GM23338 (cell line): Measurements from ENCODE around the gene DSEL. TPM values are rescaled to one million over a fixed set of nuclear protein-coding genes. Genes with fewer than 3 reads are reported as not detected.

Experiments
- ATAC-seq: fragments of 200-7000 bp; cut with Tn5 transposase; 3 replicates; pipeline ENCODE4 v1.9.1; 2020
- DNase-seq: peaks from one replicate; pipeline ENCODE4 v3.0.0-alpha.2; 2015; ENCODE audit warnings: low spot score
- H2AFZ ChIP-seq: fragments of 200-600 bp; sonication (generic); 2 replicates; pipeline ENCODE4 v1.8.0; 2016; ENCODE audit warnings: antibody characterized with exemption, mild to moderate bottlenecking, moderate library complexity
- H3F3A ChIP-seq: fragments of 200-600 bp; sonication (generic); replicated peaks from 2 replicates; pipeline ENCODE4 v1.8.0; 2017; ENCODE audit warnings: antibody characterized with exemption, mixed run types, low read depth
- H3K27ac ChIP-seq: fragments of 200-600 bp; sonication (generic); 2 replicates; pipeline ENCODE4 v1.6.1; 2016; ENCODE audit warnings: low read depth
- H3K27me3 ChIP-seq: fragments of 200-600 bp; sonication (generic); 2 replicates; pipeline ENCODE4 v1.8.0; 2016; ENCODE audit warnings: mild to moderate bottlenecking, mixed run types, moderate library complexity; ENCODE audit not compliant: insufficient read depth
- H3K36me3 ChIP-seq: fragments of 200-600 bp; sonication (generic); 2 replicates; pipeline ENCODE4 v1.8.0; 2016; ENCODE audit warnings: mild to moderate bottlenecking; ENCODE audit not compliant: insufficient read depth
- H3K4me1 ChIP-seq: fragments of 200-600 bp; sonication (generic); 2 replicates; pipeline ENCODE4 v1.8.0; 2016; ENCODE audit warnings: mild to moderate bottlenecking, moderate library complexity; ENCODE audit not compliant: insufficient read depth
- H3K4me2 ChIP-seq: fragments of 200-600 bp; sonication (generic); 2 replicates; pipeline ENCODE4 v1.7.1; 2017; ENCODE audit warnings: mixed run types
- H3K4me3 ChIP-seq: fragments of 200-600 bp; sonication (generic); 2 replicates; pipeline ENCODE4 v1.6.1; 2016; ENCODE audit warnings: mixed run types
- H3K79me2 ChIP-seq: fragments of 200-600 bp; sonication (generic); replicated peaks from 2 replicates; pipeline ENCODE4 v1.8.0; 2017; ENCODE audit warnings: mild to moderate bottlenecking; ENCODE audit not compliant: insufficient read depth
- H3K9me2 ChIP-seq: fragments of 200-600 bp; sonication (generic); 2 replicates; pipeline ENCODE4 v1.8.0; 2017; ENCODE audit not compliant: insufficient read depth
- H4K20me1 ChIP-seq: fragments of 200-600 bp; sonication (generic); replicated peaks from 2 replicates; pipeline ENCODE4 v1.8.0; 2017; ENCODE audit warnings: mild to moderate bottlenecking; ENCODE audit not compliant: insufficient read depth
- H3K27ac Mint-ChIP-seq: 2 replicates; pipeline ENCODE4 v1.8.0; 2020; ENCODE audit warnings: inconsistent platforms, mild to moderate bottlenecking, moderate library complexity, mixed read lengths
- H3K27me3 Mint-ChIP-seq: 3 replicates; pipeline ENCODE4 v1.8.0; 2022; ENCODE audit warnings: low read depth, mild to moderate bottlenecking, moderate library complexity, mixed read lengths, inconsistent platforms; ENCODE audit not compliant: insufficient read depth, poor library complexity
- H3K36me3 Mint-ChIP-seq: 3 replicates; pipeline ENCODE4 v1.8.0; 2021; ENCODE audit warnings: low read depth, mild to moderate bottlenecking, inconsistent platforms, moderate library complexity, mixed read lengths
- H3K4me1 Mint-ChIP-seq: 3 replicates; pipeline ENCODE4 v1.8.0; 2020; ENCODE audit warnings: mild to moderate bottlenecking, inconsistent platforms, mixed read lengths
- H3K4me3 Mint-ChIP-seq: 3 replicates; pipeline ENCODE4 v1.8.0; 2021; ENCODE audit warnings: moderate library complexity, mild to moderate bottlenecking, inconsistent platforms, mixed read lengths
- H3K9me3 Mint-ChIP-seq: 3 replicates; pipeline ENCODE4 v1.8.0; 2020; ENCODE audit warnings: moderate library complexity, mild to moderate bottlenecking, inconsistent platforms, mixed read lengths
- CREB1 ChIP-seq: fragments of 250-450 bp; sonication (Bioruptor Pico); IDR thresholded peaks from 2 replicates; pipeline ENCODE4 v1.5.0; 2020; ENCODE audit warnings: low read depth, mild to moderate bottlenecking, moderate library complexity
- EZH2 ChIP-seq: fragments of 200-600 bp; sonication (generic); IDR thresholded peaks from one replicate; pipeline ENCODE4 v1.8.0; 2017; ENCODE audit warnings: antibody characterized with exemption, mild to moderate bottlenecking, low read depth; ENCODE audit not compliant: unreplicated experiment
- EZH2phosphoT487 ChIP-seq: fragments of 200-600 bp; sonication (generic); IDR thresholded peaks from one replicate; pipeline ENCODE4 v1.8.1; 2018; ENCODE audit warnings: antibody characterized with exemption; ENCODE audit not compliant: unreplicated experiment
- NANOG ChIP-seq: IDR thresholded peaks from 2 replicates; pipeline ENCODE4 v1.6.1; 2016; ENCODE audit warnings: antibody characterized with exemption, borderline replicate concordance
- REST ChIP-seq: IDR thresholded peaks from one replicate; pipeline ENCODE4 v1.6.1; 2018; ENCODE audit warnings: antibody characterized with exemption; ENCODE audit not compliant: unreplicated experiment
- STAT1 ChIP-seq: IDR thresholded peaks from one replicate; pipeline ENCODE4 v1.6.1; 2016; ENCODE audit warnings: antibody characterized with exemption; ENCODE audit not compliant: unreplicated experiment
- ZNF114 ChIP-seq: fragments of 250-450 bp; sonication (Bioruptor Pico); IDR thresholded peaks from 2 replicates; pipeline ENCODE4 v1.5.0; 2020; ENCODE audit warnings: mild to moderate bottlenecking, moderate library complexity
- ZNF331 ChIP-seq: fragments of 250-450 bp; sonication (Bioruptor Pico); IDR thresholded peaks from 2 replicates; pipeline ENCODE4 v1.5.0; 2020; ENCODE audit warnings: low read depth, mild to moderate bottlenecking, moderate library complexity
- polyA plus RNA-seq: library from polyadenylated mRNA; unstranded; fragments of >200 nt; fragmentation: Nextera tagmentation; extraction: Ambion mirVana; gene quantifications from 2 replicates; pipeline ENCODE4 v1.2.1, GENCODE V29; 2016
- total RNA-seq: library from RNA; depleted of rRNA; stranded (reverse); fragments of >200 nt; shearing (Covaris generic); gene quantifications from 2 replicates; pipeline ENCODE4 v1.2.3, GENCODE V29; 2014
- TF ChIP-seq, protein P1 (sequence below): fragments of 250-450 bp; sonication (Bioruptor Pico); IDR thresholded peaks from 2 replicates; pipeline ENCODE4 v1.5.0; 2020; ENCODE audit warnings: mild to moderate bottlenecking, moderate library complexity

The DSEL gene
- total and polyA plus RNA-seq, 2 experiments from 2014 or later = 5.7 to 24.1 TPM

- no peaks in the 10 kb centered on the region for H3F3A ChIP-seq
- H3K79me2 ChIP-seq = no peaks in the 10 kb centered on the region
- 0 out of 2 replicates have a peak, but pooled peaks cover 7% of the 10 kb centered on the region for H3K4me1 ChIP-seq
- no peak overlapping the region for H3K27ac ChIP-seq
- H2AFZ ChIP-seq = no peak overlapping the region
- no peak overlapping the region for H3K4me3 ChIP-seq
- H3K27me3 ChIP-seq = no peaks in the 10 kb centered on the region
- Mint-ChIP-seq H3K9me3 (no peaks in the 10 kb centered on the region), H3K4me3 (no peak overlapping the region), H3K36me3 (no peaks in the 10 kb centered on the region), H3K27me3 (peaks cover 5% of the 10 kb centered on the region), H3K4me1 (no peaks in the 10 kb centered on the region; the same call in 2 of the 3 replicates), H3K27ac (no peak overlapping the region)
- no peaks in the 10 kb centered on the region for H3K36me3 ChIP-seq
- H4K20me1 ChIP-seq = no peaks in the 10 kb centered on the region
- ATAC-seq (no peak), DNase-seq (no peak)
- H3K9me2 ChIP-seq = peaks cover 6% of the 10 kb centered on the region
- no peak overlapping the region for H3K4me2 ChIP-seq
- TF ChIP-seq EZH2 (no peak), CREB1 (CRISPR knock-in tag) (no peak), STAT1 (no peak), ZNF114 (CRISPR knock-in tag) (no peak), EZH2phosphoT487 (no peak)
- TF ChIP-seq, protein P1, sequence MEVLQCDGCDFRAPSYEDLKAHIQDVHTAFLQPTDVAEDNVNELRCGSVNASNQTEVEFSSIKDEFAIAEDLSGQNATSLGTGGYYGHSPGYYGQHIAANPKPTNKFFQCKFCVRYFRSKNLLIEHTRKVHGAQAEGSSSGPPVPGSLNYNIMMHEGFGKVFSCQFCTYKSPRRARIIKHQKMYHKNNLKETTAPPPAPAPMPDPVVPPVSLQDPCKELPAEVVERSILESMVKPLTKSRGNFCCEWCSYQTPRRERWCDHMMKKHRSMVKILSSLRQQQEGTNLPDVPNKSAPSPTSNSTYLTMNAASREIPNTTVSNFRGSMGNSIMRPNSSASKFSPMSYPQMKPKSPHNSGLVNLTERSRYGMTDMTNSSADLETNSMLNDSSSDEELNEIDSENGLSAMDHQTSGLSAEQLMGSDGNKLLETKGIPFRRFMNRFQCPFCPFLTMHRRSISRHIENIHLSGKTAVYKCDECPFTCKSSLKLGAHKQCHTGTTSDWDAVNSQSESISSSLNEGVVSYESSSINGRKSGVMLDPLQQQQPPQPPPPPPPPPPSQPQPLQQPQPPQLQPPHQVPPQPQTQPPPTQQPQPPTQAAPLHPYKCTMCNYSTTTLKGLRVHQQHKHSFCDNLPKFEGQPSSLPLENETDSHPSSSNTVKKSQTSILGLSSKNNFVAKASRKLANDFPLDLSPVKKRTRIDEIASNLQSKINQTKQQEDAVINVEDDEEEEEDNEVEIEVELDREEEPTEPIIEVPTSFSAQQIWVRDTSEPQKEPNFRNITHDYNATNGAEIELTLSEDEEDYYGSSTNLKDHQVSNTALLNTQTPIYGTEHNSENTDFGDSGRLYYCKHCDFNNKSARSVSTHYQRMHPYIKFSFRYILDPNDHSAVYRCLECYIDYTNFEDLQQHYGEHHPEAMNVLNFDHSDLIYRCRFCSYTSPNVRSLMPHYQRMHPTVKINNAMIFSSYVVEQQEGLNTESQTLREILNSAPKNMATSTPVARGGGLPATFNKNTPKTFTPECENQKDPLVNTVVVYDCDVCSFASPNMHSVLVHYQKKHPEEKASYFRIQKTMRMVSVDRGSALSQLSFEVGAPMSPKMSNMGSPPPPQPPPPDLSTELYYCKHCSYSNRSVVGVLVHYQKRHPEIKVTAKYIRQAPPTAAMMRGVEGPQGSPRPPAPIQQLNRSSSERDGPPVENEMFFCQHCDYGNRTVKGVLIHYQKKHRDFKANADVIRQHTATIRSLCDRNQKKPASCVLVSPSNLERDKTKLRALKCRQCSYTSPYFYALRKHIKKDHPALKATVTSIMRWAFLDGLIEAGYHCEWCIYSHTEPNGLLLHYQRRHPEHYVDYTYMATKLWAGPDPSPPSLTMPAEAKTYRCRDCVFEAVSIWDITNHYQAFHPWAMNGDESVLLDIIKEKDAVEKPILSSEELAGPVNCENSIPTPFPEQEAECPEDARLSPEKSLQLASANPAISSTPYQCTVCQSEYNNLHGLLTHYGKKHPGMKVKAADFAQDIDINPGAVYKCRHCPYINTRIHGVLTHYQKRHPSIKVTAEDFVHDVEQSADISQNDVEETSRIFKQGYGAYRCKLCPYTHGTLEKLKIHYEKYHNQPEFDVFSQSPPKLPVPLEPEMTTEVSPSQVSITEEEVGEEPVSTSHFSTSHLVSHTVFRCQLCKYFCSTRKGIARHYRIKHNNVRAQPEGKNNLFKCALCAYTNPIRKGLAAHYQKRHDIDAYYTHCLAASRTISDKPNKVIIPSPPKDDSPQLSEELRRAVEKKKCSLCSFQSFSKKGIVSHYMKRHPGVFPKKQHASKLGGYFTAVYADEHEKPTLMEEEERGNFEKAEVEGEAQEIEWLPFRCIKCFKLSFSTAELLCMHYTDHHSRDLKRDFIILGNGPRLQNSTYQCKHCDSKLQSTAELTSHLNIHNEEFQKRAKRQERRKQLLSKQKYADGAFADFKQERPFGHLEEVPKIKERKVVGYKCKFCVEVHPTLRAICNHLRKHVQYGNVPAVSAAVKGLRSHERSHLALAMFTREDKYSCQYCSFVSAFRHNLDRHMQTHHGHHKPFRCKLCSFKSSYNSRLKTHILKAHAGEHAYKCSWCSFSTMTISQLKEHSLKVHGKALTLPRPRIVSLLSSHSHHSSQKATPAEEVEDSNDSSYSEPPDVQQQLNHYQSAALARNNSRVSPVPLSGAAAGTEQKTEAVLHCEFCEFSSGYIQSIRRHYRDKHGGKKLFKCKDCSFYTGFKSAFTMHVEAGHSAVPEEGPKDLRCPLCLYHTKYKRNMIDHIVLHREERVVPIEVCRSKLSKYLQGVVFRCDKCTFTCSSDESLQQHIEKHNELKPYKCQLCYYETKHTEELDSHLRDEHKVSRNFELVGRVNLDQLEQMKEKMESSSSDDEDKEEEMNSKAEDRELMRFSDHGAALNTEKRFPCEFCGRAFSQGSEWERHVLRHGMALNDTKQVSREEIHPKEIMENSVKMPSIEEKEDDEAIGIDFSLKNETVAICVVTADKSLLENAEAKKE (CRISPR knock-in tag) = no peak
Measured at GRCh38 chr18:67549946-67550345, 33.4 kb upstream of the DSEL start.

- Histone ChIP-seq H3K4me1 (no peaks in the 10 kb centered on the region), H3K4me3 (no peak overlapping the region), H3K9me2 (no peaks in the 10 kb centered on the region), H4K20me1 (no peaks in the 10 kb centered on the region), H3K36me3 (no peaks in the 10 kb centered on the region), H3K4me2 (no peak overlapping the region), H3K27me3 (no peaks in the 10 kb centered on the region), H2AFZ (no peak overlapping the region), H3K79me2 (no peaks in the 10 kb centered on the region), H3F3A (no peaks in the 10 kb centered on the region), H3K27ac (no peak overlapping the region)
- no peak for ATAC-seq
- Mint-ChIP-seq H3K9me3 (no peaks in the 10 kb centered on the region), H3K36me3 (no peaks in the 10 kb centered on the region), H3K4me1 (no peaks in the 10 kb centered on the region; the same call in 2 of the 3 replicates), H3K4me3 (no peak overlapping the region), H3K27me3 (peaks cover 5% of the 10 kb centered on the region), H3K27ac (no peak overlapping the region)
- DNase-seq = no peak
- no peak for TF ChIP-seq CREB1 (CRISPR knock-in tag)
- TF ChIP-seq ZNF331 (CRISPR knock-in tag) = no peak
- TF ChIP-seq REST = no peak
- no peak for TF ChIP-seq EZH2phosphoT487
- TF ChIP-seq STAT1 = no peak
- no peak for TF ChIP-seq NANOG
Measured at GRCh38 chr18:67545681-67546080, 29.2 kb upstream of the DSEL start.
